Keratinocyte (primary cell): Measurements from ENCODE around the gene SBNO2. TPM values are rescaled to one million over a fixed set of nuclear protein-coding genes. Genes with fewer than 3 reads are reported as not detected.

Source experiments
- DNase-seq: peaks from one replicate; pipeline ENCODE4 v3.0.0-alpha.2; 2011; ENCODE audit warnings: low read depth, missing footprints, low spot score
- FAIRE-seq: peaks from 2 replicates; lab custom pipeline; 2011; peaks lifted over from hg19 to GRCh38; lab: Jason Lieb, UNC
- H2AFZ ChIP-seq: 2 replicates; pipeline ENCODE4 v1.6.0; 2012; ENCODE audit warnings: low read length, control low read depth, inconsistent platforms; ENCODE audit not compliant: control insufficient read depth
- H3K27ac ChIP-seq: 2 replicates; pipeline ENCODE4 v1.5.1; 2011; ENCODE audit warnings: low read length; ENCODE audit not compliant: control insufficient read depth, insufficient read depth
- H3K27me3 ChIP-seq: 3 replicates; pipeline ENCODE4 v1.6.0; 2011; ENCODE audit warnings: low read length; ENCODE audit not compliant: control insufficient read depth, insufficient read depth; ENCODE audit errors: extremely low read depth
- H3K36me3 ChIP-seq, 2 experiments: 2 replicates in 1 of 2; 3 replicates in 1 of 2; pipeline ENCODE4 v1.5.1; 2011; ENCODE audit warnings: low read length in 2 of 2, mild to moderate bottlenecking in 1 of 2; ENCODE audit not compliant: control insufficient read depth in 2 of 2, insufficient read depth in 2 of 2; ENCODE audit errors: extremely low read depth in 1 of 2
- H3K4me1 ChIP-seq: 3 replicates; pipeline ENCODE4 v1.5.1; 2011; ENCODE audit warnings: low read length; ENCODE audit not compliant: control insufficient read depth, insufficient read depth; ENCODE audit errors: extremely low read depth
- H3K4me2 ChIP-seq: 3 replicates; pipeline ENCODE4 v1.6.0; 2011; ENCODE audit warnings: low read depth, low read length; ENCODE audit not compliant: control insufficient read depth, insufficient read depth; ENCODE audit errors: extremely low read depth
- H3K4me3 ChIP-seq, 3 experiments: fragments of 200-600 bp in 1 of 3; sonication (generic) in 1 of 3; 2 replicates in 2 of 3; 3 replicates in 1 of 3; pipeline ENCODE4 v1.5.1; 2011 to 2016; ENCODE audit warnings: low read length in 3 of 3, mild to moderate bottlenecking in 3 of 3, control low read depth in 2 of 3, inconsistent platforms in 1 of 3, low read depth in 1 of 3, mixed read lengths in 1 of 3, mixed run types in 1 of 3, moderate library complexity in 1 of 3; ENCODE audit not compliant: control insufficient read depth in 2 of 3, insufficient read depth in 2 of 3; ENCODE audit errors: extremely low read depth in 1 of 3
- H3K79me2 ChIP-seq: 2 replicates; pipeline ENCODE4 v1.6.0; 2012; ENCODE audit warnings: low read length; ENCODE audit not compliant: control insufficient read depth, insufficient read depth
- H3K9ac ChIP-seq: 3 replicates; pipeline ENCODE4 v1.6.0; 2011; ENCODE audit warnings: low read length; ENCODE audit not compliant: control insufficient read depth, insufficient read depth; ENCODE audit errors: extremely low read depth
- H3K9me1 ChIP-seq: 3 replicates; pipeline ENCODE4 v1.6.0; 2011; ENCODE audit warnings: low read length; ENCODE audit not compliant: control insufficient read depth, insufficient read depth; ENCODE audit errors: extremely low read depth
- H3K9me3 ChIP-seq: 2 replicates; pipeline ENCODE4 v1.5.1; 2012; ENCODE audit warnings: low read depth, low read length; ENCODE audit not compliant: control insufficient read depth
- H4K20me1 ChIP-seq: 3 replicates; pipeline ENCODE4 v1.6.0; 2011; ENCODE audit warnings: low read length; ENCODE audit not compliant: control insufficient read depth, insufficient read depth; ENCODE audit errors: extremely low read depth
- EZH2 ChIP-seq: IDR thresholded peaks from one replicate; pipeline ENCODE4 v1.6.1; 2012; ENCODE audit warnings: inconsistent platforms, mild to moderate bottlenecking, low read length, moderate library complexity
- dilution Hi-C: fragments of 300-500 bp; cut with MboI; formaldehyde crosslinking; loops from one replicate; pipeline ENCODE4 v1.7.0; 2020; ENCODE audit warnings: low sequenced_read_pairs; ENCODE audit not compliant: extremely low pct_ligation_motif_present
- polyA plus RNA-seq, 5 experiments: library from polyadenylated mRNA; depleted of rRNA in 3 of 5; stranded (reverse) in 3 of 5; stranded (forward) in 1 of 5; unstranded in 1 of 5; fragments of >200 nt; gene quantifications; 1 replicate in 1 of 5; 2 replicates in 3 of 5; 3 replicates in 1 of 5; pipeline versions ENCODE4 v1.2.1 to v1.2.3, GENCODE V29; 2011 to 2012; ENCODE audit warnings: missing spikeins in 2 of 5, low read depth in 1 of 5, low replicate concordance in 1 of 5
- TF ChIP-seq, protein P1 (sequence below), 3 experiments: IDR thresholded peaks in 1 of 3; conservative IDR thresholded peaks in 1 of 3; optimal IDR thresholded peaks in 1 of 3; 2 replicates in 2 of 3; 3 replicates in 1 of 3; pipeline versions ENCODE3 to v1.5.1; 2011; ENCODE audit warnings: low read length in 3 of 3, mild to moderate bottlenecking in 3 of 3, moderate library complexity in 2 of 3, control low read depth in 1 of 3, inconsistent platforms in 1 of 3; ENCODE audit not compliant: insufficient read depth in 2 of 3; ENCODE audit errors: extremely low read depth in 1 of 3

Gene SBNO2
- polyA plus RNA-seq, 1 donor (not counting 4 experiments of a cell fraction or from before 2014, with no cell fraction given), result 10.9 TPM

DNA sequence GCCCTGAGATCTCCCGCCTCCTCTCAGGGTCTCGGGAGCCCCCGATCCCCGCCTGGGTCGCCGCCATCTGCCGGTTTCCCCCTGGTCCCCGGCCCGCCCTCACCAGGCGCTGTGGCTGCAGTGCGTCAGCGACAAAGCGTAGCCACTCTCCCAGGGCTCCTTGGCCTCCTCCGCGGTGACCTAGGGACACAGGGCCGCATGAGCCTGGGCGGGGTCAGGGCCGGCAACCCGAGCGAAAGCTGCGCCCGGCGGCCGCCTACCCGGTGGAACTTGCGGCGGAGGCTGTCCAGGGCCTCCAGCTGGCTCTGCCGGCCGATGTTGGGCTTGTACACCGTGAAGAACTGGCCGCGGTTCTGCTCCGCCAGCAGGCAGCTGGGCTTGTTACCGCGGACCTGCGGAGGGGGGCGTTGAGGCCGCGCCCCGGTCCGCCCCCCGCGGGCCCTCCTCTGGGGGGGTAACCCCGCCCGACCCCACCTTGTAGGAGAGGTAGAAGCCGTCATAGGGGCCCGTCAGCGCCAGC lies 65.0 kb downstream of the SBNO2 start:
- no peak for DNase-seq

DNA sequence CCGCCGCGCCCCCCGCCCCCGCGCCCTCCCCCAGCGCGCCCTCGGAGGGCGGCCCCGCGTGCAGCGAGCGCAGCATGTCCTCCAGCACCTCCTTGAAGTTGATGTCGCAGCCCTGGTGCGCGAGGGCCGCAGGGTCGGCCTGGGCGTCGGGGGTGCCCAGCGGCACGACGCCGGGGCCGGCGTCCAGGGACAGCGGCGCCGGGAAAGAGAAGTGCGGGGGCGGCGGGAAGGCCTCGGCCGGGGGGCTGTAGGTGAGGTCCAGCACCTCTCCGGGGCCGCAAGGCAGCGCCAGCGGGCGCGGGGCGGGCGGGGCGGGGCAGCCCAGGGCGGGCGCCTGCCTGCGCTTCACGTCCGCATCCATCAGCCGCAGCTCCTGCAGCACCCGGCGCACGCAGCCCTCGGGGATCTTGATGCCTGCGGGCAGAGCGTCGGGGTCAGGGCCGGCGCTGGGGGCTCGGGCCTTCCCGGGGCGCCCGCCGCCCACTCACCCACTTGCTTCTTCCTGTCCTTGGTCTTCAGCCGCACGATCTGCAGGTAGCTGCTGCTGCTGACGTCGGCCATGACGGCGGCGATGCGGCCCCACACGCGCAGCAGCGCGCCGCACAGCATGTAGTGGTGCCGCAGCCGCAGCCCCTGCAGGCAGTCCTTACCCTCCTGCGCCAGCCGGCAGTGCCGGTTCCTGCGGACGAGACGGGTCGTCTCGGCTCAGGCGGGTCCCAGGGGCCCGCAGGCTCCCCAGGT lies 65.6 kb downstream of the SBNO2 start:
- TF ChIP-seq, protein P1, sequence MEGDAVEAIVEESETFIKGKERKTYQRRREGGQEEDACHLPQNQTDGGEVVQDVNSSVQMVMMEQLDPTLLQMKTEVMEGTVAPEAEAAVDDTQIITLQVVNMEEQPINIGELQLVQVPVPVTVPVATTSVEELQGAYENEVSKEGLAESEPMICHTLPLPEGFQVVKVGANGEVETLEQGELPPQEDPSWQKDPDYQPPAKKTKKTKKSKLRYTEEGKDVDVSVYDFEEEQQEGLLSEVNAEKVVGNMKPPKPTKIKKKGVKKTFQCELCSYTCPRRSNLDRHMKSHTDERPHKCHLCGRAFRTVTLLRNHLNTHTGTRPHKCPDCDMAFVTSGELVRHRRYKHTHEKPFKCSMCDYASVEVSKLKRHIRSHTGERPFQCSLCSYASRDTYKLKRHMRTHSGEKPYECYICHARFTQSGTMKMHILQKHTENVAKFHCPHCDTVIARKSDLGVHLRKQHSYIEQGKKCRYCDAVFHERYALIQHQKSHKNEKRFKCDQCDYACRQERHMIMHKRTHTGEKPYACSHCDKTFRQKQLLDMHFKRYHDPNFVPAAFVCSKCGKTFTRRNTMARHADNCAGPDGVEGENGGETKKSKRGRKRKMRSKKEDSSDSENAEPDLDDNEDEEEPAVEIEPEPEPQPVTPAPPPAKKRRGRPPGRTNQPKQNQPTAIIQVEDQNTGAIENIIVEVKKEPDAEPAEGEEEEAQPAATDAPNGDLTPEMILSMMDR (optimal IDR thresholded peaks at IDR 0.05 in 1 of 3, IDR thresholded peaks at IDR 0.05 in 1 of 3, conservative IDR thresholded peaks at IDR 0.05 in 1 of 3; ENCODE audit: extremely low read depth in 1 of 3, insufficient read depth in 2 of 3, low read length in 3 of 3), result no peak
- no peak for TF ChIP-seq EZH2
- Histone ChIP-seq H3K79me2 (peaks cover 2% of the 10 kb centered on the region), H2AFZ (no peak overlapping the region), H3K4me1 (peaks cover 9% of the 10 kb centered on the region), H3K4me3 (no peak overlapping the region), H3K36me3 (peaks cover 12 to 17% of the 10 kb centered on the region in 2 experiments), H3K27ac (no peak overlapping the region), H3K9me3 (no peaks in the 10 kb centered on the region), H3K9me1 (no peaks in the 10 kb centered on the region), H3K9ac (no peak overlapping the region), H3K27me3 (no peaks in the 10 kb centered on the region), H4K20me1 (peaks cover 1% of the 10 kb centered on the region), H3K4me2 (no peak overlapping the region)
- no peak for FAIRE-seq
- dilution Hi-C loops, result no loop called here
- DNase-seq, result no peak

More for the DNA sequence above, 65.0 kb downstream of the SBNO2 start:
- no peak overlapping the region for H2AFZ ChIP-seq
- H3K4me2 ChIP-seq, result no peak overlapping the region
- H3K27me3 ChIP-seq, result no peaks in the 10 kb centered on the region
- dilution Hi-C loops, result no loop called here
- H3K9ac ChIP-seq, result no peak overlapping the region
- H3K4me1 ChIP-seq, result peaks cover 10% of the 10 kb centered on the region
- no peak overlapping the region for H3K4me3 ChIP-seq
- no peak for TF ChIP-seq EZH2
- TF ChIP-seq, protein P1 (optimal IDR thresholded peaks at IDR 0.05 in 1 of 3, IDR thresholded peaks at IDR 0.05 in 1 of 3, conservative IDR thresholded peaks at IDR 0.05 in 1 of 3; ENCODE audit: extremely low read depth in 1 of 3, insufficient read depth in 2 of 3, low read length in 3 of 3), result no peak
- H3K9me3 ChIP-seq, result no peaks in the 10 kb centered on the region
- no peak overlapping the region for H3K27ac ChIP-seq
- peaks cover 2% of the 10 kb centered on the region for H3K79me2 ChIP-seq
- H3K36me3 ChIP-seq, result peaks cover 17 to 19% of the 10 kb centered on the region in 2 experiments
- peaks cover 3% of the 10 kb centered on the region for H4K20me1 ChIP-seq
- FAIRE-seq, result no peak
- H3K9me1 ChIP-seq, result no peaks in the 10 kb centered on the region
